CD1c-positive myeloid dendritic cell (primary cell): Measurements from ENCODE around the gene NUB1.

ENCODE experiments used
- DNase-seq: peaks from one replicate; pipeline ENCODE4 v3.0.0-alpha.2; 2016; ENCODE audit errors: extremely low spot score

The NUB1 gene

GRCh38 chr7:151314401-151314800, 27.2 kb upstream of the NUB1 start:
- DNase-seq, result no peak

GRCh38 chr7:151315038-151315655, 26.5 kb upstream of the NUB1 start:
- peak; percentile 91 for DNase-seq

GRCh38 chr7:151316896-151317295, 24.7 kb upstream of the NUB1 start:
- DNase-seq, result no peak

- no peak for DNase-seq
Measured at GRCh38 chr7:151317936-151318335, 23.7 kb upstream of the NUB1 start.

- DNase-seq, result no peak
Measured at GRCh38 chr7:151319189-151319588, 22.4 kb upstream of the NUB1 start.

- no peak for DNase-seq
Measured at GRCh38 chr7:151320263-151320845, 21.3 kb upstream of the NUB1 start.

- no peak for DNase-seq
Measured at GRCh38 chr7:151321341-151321740, 20.3 kb upstream of the NUB1 start.

- DNase-seq, result no peak
Measured at GRCh38 chr7:151322906-151323305, 18.7 kb upstream of the NUB1 start.

GRCh38 chr7:151327022-151327421, 14.6 kb upstream of the NUB1 start:
- no peak for DNase-seq

- DNase-seq, result no peak
Measured at GRCh38 chr7:151327659-151328058, 14.0 kb upstream of the NUB1 start.

GRCh38 chr7:151330181-151330580, 11.4 kb upstream of the NUB1 start:
- no peak for DNase-seq

GRCh38 chr7:151330661-151331060, 11.0 kb upstream of the NUB1 start:
- DNase-seq, result no peak

GRCh38 chr7:151334628-151335027, 7.0 kb upstream of the NUB1 start:
- peak; percentile 27 for DNase-seq

- DNase-seq, result no peak
Measured at GRCh38 chr7:151336027-151336708, 5.4 kb upstream of the NUB1 start.

- DNase-seq, result no peak
Measured at GRCh38 chr7:151337346-151337745, 4.3 kb upstream of the NUB1 start.

GRCh38 chr7:151338809-151339208, 2.8 kb upstream of the NUB1 start:
- DNase-seq, result no peak

GRCh38 chr7:151339651-151340382, 1.8 kb upstream of the NUB1 start:
- peak; percentile 76 for DNase-seq

GRCh38 chr7:151340794-151341356, 737 bp upstream of the NUB1 start:
- no peak for DNase-seq

- peak; percentile 73 for DNase-seq
Measured at GRCh38 chr7:151342102-151342646, 562 bp downstream of the NUB1 start.

- DNase-seq, result no peak
Measured at GRCh38 chr7:151342811-151343210, 1.2 kb downstream of the NUB1 start.

GRCh38 chr7:151343516-151343915, 1.9 kb downstream of the NUB1 start:
- DNase-seq, result no peak
